Renal cortical epithelial cell (primary cell): ENCODE results near the gene TRAF2. TPM values are rescaled to one million over a fixed set of nuclear protein-coding genes. Genes with fewer than 3 reads are reported as not detected.

Experiments
- DNase-seq: peaks from one replicate; pipeline ENCODE4 v3.0.0-alpha.2; 2011; ENCODE audit warnings: low read depth
- total RNA-seq: library from RNA; depleted of rRNA; stranded (reverse); fragments of >200 nt; gene quantifications from 2 replicates; pipeline ENCODE4 v1.2.3, GENCODE V29; 2014

Gene TRAF2
- total RNA-seq, 1 donor from 2014 or later: 21.9 TPM

DNA sequence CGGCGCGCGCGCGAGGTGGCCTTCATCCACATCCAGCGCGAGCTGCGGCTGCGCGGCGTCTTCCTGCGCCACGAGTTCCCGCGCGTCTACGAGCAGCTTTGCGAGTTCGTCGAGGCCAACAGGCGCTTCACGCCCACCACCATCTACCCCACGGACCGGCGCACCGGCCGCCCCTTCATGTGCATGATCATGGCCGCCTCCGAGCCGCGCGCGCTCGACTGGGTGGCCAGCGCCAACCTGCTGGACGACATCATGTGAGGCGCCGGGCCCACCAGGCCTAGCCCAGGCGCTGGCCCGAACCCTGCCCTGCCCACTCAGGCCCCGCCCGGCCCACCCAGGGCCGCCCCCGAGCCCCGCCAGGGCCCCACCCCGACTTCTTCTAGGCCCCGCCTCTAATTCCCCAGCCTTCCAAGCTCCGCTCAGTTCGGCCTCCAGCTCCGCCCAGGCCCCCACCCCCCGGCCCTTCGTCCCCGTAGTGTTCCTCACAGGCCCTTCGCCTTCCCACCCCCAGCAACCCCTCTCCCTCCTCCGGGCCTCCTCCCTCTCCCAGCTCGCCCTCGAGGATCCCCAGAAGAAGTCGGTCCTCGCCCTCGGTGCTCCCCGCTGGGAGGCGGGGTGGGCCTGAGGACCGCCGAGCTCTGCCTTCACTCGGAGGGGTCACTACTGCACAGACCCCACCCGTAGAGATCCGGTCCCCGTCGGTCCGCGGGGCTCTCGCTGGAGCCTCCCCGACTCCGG lies 39.1 kb upstream of the TRAF2 start:
- peak; percentile 53 for DNase-seq

DNA sequence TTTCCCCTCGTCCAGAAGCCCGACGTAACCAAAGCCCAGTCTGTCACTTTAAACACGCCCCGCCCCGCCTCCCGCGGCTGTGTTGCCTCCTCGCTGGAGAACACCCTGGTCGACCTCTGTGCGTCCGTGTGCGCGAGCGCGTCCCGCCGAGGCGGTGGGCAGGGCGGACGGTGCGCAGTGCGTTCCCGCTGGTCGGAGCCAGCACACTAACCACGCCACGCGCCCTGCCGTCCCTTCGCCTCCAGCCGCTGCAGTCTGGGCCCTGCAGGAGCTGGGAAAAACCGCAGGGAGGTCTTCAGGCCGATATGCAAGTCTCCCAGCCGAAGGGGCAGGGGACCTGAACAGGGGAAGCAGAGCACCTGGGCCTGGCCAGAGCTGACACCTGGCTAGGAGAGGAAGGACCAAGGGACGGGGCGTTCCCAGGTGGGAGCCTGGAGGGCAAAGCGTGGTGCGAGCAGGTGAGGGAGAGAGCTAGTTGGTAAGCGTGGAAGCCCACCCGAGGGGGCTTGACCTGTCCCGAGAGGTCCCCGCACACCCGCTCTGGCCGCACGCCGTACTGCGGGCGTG lies 38.4 kb upstream of the TRAF2 start:
- DNase-seq: peak; percentile 58

DNA sequence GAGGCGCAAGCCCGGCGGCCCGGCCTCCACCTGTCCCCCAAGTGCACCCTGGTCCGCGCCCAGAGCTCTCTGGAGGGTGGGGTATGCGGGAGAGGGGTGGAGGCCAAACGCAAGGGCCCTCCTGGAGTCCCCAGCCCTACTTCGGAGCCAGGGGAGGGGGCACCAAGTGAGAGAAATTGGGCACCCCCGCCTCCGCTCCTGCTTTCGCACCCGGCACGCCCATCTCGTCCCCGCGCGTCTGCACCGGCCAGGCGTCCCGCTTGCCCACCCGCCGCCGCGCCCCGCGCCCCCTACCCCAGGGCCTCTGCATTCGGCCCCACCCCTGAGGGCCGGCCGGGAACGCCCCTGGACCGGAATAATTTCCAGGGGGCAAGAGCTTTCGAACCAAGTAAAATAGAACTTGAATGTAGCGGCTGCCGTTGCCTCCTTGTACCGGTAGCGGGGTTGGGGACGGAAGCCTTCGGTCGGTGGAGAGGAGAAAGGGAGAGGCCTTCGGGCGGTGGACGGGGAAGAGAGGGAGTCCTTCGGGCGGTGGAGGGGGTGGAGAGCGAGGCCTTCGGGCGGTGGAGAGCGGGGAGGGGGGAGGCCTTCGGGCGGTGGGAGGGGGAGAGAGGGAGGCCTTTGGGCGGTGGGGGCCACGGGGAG lies 37.8 kb upstream of the TRAF2 start:
- DNase-seq: peak; percentile 8

DNA sequence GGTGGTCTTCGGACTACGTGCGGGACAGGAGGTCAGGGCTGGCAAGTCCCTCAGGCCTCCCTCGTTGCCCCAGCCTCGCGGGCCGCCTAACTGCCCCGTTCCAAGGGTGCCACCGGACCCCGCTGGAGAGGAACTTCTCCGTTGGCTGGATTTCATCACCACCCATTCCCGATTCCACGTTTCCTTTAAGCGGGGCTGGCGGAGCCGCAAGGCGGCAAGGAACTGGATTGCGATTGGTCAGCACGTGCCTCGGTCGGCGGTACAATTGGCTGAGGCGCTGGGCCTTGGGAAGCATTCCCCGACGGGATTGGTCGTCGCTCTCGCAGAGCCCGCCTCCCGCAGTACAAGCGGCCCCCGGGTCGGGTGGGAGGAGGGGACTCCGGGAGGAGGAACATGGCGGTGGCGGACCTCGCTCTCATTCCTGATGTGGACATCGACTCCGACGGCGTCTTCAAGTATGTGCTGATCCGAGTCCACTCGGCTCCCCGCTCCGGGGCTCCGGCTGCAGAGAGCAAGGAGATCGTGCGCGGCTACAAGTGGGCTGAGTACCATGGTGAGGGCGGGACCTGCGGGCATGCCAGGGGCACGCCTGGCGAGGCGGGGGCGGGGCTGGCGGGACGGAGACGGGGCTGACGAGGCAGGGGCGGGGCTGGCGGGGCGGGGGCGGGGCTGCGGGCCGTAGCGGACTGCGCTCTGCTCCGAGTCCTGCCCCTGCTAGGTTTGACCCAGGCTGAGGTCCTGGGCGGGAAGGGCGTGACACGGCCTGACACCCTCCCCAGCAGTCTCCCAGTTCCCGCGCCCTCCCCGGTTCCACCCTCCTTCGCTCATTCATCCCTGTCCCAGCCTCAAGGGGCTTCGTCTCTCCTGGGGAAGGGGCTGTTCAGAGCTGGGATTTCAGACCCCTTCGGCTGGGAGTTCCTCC lies 37.0 kb upstream of the TRAF2 start, which contains the start of gene PHPT1:
PHPT1 (plus strand) TSS at position 372 of the 922 bp plus-strand sequence; CDS start at position 394, 22 bp downstream.
- peak; percentile 97 for DNase-seq

DNA sequence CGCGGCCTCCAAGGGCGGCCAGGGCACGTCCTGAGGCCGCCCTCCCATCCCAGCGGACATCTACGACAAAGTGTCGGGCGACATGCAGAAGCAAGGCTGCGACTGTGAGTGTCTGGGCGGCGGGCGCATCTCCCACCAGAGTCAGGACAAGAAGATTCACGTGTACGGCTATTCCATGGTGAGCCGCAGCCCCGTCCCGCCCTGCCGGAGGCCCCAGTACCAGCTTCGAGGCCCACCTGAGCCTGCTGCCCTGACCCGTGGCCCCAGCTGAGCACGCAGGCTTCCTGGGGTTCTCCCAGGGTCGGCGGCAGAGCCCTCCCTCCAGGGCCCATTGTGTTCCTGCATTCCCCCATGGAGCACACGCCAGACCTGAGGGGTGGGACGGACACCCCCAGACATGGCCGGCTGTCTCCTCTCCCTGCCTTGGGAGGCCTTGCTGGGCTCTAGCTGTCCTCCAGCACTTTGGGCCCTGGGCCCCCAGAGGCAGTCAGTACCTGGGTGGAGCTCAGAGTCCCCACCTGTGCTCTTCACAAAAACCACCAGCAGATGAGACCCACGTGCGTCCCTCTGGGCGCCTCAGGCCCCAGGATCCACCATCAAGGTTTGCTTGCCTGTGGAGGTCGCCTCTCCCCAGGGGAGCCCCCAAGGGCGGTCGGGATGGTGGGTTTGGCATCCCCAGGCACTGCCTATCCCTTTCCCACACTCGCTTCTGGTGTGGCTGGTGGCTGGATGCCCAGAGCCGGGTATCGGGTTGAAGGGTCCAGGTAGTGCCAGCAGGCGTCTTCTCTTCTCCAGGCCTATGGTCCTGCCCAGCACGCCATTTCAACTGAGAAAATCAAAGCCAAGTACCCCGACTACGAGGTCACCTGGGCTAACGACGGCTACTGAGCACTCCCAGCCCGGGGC lies 36.1 kb upstream of the TRAF2 start:
- DNase-seq: no peak

DNA sequence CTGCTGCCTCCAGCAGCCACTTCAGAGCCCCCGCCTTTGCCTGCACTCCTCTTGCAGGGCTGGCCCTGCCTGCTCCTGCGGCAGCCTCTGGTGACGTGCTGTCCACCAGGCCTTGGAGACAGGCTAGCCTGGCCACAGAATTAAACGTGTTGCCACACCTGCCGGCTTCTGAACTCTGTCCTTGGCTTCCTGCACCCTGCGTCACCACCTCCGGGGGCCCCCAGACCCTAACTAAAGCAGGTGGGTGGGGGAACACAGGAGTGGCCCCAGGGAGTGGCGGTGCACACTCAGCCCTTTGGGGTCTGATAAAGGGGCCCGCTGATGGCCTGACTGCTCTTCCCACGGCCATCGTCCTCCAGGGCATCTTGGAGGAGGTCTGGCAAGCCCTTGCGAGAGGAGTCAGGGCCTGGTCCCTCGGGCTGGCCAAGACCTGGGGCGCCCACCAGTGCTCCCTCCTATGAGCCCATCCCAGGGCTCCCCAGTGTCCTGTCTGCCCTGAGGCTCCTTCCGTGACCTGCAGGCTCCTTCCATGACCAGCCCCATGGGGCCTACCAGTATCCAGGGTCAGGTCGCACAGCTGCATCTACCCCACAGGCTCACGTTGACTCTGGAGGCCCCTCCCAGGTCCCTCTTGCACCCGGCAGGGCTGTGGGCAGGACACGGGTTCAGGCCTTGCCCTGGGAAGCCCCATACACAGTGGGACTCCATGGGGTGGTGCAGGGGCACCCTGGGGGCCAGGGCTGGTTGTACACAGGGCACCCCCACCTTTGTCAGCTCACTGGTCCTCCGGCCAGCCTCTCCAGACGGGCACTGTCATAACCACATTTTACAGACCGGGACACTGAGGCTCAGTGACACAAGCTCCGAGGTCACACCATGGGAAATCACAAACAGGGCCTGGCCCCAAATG lies 35.2 kb upstream of the TRAF2 start:
- DNase-seq: no peak

DNA sequence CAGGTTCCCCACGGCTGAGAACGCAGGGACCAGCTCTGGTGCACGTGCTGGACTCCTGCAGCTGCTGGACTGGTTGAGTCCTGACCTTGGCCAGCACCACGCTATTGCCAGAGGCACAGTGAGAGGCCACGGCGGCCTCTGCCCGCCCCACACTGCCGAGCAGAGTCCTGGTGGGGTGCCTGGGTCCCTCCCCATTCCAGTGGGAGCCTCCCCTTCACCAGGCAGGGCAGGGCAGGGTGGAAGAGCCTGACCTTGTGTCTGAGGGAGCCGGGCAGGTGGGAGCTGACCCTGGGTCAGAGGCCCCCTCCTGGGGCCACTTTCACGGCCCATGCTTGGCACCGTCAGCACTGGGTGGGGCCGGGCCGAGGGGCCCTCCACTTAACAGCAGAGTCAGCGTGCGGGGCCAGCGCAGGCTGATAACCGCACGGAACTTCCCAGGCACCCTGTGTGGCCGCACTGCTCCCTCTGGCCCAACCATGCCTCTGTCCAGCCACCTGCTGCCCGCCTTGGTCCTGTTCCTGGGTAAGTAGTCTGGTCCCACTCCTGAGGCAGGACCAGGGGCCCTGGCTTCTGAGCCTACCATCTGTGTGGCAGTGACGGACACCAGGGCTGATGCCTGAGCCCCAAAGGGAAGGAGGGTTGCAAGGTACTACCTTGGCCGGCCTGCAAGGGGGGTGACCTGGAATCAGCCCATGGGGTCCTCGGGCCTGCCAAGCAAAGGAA lies 34.2 kb upstream of the TRAF2 start, which contains the start of gene MAMDC4:
MAMDC4 (plus strand) TSS at position 406 of the 723 bp plus-strand sequence; CDS start at position 477, 71 bp downstream.
- DNase-seq: no peak

DNA sequence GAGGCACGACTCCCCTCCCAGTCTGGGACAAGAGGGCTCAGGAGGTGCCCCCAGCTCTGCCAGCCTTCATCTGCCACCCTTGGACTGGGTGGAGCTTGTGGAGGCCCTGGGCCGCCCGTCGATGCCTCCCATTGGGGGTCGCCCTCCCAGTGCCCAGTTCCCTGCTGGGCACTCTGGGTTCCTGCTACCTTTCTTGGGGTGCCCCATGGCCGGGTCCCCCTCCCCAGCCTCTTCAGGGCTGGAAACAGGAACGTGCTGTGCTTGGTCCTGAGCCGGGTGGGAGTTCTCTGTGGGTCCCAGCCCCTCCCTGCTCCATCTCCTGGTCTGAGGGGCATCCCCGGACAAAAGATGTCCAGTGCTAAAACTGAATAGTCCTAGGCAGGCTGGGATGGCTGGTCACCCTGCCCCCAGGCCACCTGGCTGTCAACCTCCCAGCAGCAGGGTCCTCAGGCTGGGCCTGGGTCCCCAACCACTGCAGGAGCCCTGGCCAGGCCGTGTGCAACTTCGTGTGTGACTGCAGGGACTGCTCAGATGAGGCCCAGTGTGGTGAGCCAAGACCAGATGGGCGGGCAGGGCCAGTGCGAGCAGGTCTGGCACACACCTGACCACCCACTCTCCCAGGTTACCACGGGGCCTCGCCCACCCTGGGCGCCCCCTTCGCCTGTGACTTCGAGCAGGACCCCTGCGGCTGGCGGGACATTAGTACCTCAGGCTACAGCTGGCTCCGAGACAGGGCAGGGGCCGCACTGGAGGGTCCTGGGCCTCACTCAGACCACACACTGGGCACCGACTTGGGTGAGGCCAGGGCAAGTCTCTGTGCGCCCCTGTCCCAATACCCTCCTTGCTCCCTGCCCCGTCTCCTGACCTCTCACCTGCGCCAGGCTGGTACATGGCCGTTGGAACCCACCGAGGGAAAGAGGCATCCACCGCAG lies 33.4 kb upstream of the TRAF2 start:
- DNase-seq: no peak

DNA sequence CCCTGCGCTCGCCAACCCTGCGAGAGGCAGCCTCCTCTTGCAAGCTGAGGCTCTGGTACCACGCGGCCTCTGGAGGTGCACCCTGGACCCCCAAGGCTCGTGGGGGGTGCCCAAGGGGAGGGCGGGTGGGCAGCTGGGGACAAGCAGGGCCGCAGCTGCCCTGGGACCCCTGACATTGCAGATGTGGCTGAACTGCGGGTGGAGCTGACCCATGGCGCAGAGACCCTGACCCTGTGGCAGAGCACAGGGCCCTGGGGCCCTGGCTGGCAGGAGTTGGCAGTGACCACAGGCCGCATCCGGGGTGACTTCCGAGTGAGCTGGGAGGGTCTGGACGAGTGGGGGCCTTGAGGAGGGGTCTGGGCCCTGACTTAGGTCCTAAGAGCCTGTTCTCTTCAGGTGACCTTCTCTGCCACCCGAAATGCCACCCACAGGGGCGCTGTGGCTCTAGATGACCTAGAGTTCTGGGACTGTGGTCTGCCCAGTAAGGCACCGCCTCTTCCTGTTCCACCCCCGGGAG lies 32.7 kb upstream of the TRAF2 start:
- DNase-seq: no peak

DNA sequence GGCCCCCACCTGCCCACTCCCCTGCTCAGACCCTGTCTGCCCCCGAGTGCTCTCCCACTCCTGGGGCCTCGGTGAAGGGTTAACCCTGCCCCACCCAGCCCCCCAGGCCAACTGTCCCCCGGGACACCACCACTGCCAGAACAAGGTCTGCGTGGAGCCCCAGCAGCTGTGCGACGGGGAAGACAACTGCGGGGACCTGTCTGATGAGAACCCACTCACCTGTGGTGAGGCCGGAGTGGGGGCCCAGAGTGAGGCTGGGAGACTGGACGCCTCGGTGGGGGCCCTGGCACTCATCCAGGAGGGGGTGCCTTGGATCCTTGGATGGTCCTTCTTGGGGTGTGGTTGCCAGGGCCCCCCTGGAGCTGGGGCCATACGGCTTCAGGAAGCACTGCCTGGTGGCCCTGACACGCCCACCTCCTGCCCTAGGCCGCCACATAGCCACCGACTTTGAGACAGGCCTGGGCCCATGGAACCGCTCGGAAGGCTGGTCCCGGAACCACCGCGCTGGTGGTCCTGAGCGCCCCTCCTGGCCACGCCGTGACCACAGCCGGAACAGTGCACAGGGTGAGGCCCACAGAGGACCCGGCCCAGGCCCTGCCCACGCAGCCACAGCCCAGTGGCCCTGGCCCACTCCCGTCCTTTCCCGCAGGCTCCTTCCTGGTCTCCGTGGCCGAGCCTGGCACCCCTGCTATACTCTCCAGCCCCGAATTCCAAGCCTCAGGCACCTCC lies 32.0 kb upstream of the TRAF2 start:
- DNase-seq: no peak

DNA sequence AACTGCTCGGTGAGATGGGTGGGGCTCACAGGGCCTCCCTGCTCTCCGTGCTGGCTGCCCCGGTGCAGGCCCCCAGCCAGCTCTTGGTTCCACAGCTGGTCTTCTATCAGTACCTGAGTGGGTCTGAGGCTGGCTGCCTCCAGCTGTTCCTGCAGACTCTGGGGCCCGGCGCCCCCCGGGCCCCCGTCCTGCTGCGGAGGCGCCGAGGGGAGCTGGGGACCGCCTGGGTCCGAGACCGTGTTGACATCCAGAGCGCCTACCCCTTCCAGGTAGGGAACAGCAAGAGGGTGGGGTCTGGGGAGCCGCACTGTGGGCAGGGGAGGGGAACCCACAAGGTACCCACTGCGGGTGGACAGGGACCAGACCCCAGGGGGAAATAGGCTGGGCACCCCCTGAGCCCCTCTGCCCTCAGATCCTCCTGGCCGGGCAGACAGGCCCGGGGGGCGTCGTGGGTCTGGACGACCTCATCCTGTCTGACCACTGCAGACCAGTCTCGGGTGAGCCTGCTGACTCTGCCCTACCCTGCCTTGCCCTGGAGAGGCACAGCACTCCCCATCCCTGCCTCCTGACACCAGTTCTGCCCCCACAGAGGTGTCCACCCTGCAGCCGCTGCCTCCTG lies 31.4 kb upstream of the TRAF2 start:
- DNase-seq: no peak

DNA sequence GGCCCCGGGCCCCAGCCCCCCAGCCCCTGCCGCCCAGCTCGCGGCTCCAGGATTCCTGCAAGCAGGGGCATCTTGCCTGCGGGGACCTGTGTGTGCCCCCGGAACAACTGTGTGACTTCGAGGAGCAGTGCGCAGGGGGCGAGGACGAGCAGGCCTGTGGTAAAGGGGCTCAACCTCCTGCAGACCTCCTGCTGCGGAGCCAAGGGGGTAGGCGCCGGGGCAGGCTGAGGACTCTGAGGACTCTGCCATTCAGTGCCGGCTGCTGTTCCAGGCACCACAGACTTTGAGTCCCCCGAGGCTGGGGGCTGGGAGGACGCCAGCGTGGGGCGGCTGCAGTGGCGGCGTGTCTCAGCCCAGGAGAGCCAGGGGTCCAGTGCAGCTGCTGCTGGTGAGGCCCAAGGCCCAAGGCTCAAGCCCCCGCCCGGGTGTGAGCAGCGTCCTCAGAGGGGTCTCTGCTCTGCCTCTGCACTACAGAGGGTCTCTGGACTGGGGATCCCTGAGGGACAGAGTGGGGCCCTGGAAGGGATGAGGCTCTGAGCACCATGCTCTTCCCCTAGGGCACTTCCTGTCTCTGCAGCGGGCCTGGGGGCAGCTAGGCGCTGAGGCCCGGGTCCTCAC lies 30.7 kb upstream of the TRAF2 start:
- DNase-seq: no peak

DNA sequence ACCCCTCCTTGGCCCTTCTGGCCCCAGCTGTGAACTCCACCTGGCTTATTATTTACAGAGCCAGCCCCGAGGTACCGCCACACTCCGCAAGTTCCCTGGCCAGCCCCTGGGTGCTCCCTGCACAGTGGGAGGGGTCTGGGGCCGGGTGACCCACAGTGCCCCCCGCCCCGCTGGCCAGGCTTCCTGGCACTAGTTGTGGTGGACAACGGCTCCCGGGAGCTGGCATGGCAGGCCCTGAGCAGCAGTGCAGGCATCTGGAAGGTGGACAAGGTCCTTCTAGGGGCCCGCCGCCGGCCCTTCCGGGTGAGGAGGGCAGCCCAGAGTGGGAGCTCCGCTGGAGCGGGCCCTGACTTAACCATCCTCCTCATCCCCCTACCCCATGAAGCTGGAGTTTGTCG lies 30.2 kb upstream of the TRAF2 start:
- no peak for DNase-seq

DNA sequence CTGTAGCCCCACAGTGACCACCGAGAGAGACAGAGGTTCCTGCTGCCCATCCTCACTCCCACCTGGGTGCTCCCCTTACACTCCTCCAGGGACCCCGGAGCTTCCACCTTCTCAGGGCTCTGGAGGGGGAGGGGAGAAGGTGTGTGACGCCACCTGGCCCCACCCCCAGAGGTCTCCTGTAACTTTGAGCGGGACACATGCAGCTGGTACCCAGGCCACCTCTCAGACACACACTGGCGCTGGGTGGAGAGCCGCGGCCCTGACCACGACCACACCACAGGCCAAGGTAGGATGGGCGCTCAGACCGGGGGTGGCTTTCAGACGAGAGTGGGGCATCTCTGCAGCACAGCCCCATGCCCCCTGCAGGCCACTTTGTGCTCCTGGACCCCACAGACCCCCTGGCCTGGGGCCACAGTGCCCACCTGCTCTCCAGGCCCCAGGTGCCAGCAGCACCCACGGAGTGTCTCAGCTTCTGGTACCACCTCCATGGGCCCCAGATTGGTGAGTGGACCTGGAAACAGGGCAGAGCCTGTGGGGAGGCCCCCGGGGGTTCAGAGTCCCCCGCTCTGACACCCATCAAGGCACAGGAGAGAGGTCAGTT lies 29.7 kb upstream of the TRAF2 start:
- DNase-seq: no peak

DNA sequence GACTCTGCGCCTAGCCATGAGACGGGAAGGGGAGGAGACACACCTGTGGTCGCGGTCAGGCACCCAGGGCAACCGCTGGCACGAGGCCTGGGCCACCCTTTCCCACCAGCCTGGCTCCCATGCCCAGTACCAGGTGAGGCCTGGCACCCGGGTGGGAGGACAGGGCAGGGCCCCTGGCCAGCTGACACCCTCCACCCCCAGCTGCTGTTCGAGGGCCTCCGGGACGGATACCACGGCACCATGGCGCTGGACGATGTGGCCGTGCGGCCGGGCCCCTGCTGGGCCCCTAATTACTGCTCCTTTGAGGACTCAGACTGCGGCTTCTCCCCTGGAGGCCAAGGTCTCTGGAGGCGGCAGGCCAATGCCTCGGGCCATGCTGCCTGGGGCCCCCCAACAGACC lies 29.1 kb upstream of the TRAF2 start:
- DNase-seq: no peak
